AG08395 (cell line): ENCODE measurements around the gene LAMB3.
A peak's percentile ranks its signal among the peaks of the same experiment; 100 is the strongest.
"Not testable (repeated sequence)": the region's sequence is repeated elsewhere in the genome, so short reads cannot be mapped to it uniquely, and the experiment has no call there.

Experiments
- DNase-seq: peaks from one replicate; pipeline ENCODE4 v3.0.0; 2012; ENCODE audit warnings: mixed read lengths, low spot score

The LAMB3 gene

DNA sequence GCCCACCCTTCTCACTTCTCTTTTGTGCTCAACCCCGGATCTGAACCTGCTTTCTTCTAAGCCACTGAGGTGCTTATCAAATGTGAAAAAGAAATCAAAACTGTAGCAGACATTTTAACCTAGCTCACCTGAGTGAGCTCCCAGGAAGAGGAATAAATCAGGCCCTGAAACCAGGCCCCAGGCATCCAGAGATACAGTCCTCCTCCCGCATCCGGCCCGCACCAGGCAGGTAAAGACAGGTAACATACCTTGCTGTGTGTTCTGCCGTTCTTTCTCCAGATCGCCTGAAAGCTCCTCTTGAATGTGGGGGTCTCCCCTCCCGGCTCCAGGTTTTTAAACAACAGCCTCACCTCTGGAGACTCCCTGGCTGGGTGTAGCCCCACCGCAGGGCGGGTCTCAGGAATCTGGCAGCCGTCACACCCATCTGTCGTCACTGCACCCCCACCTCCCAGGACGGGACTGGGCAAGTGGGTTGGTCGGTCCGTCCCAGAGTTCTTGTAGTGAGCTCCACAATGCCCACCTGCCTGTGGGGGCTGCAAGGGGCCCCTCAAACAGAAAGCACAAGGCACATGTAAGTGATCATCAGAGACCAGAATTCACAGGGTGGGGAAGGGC is at the start of gene LAMB3:
LAMB3 (minus strand) TSS at position 305 of the 615 bp plus-strand sequence. CDS start 1,481 bp downstream, outside the sequence.
- no peak for DNase-seq

DNA sequence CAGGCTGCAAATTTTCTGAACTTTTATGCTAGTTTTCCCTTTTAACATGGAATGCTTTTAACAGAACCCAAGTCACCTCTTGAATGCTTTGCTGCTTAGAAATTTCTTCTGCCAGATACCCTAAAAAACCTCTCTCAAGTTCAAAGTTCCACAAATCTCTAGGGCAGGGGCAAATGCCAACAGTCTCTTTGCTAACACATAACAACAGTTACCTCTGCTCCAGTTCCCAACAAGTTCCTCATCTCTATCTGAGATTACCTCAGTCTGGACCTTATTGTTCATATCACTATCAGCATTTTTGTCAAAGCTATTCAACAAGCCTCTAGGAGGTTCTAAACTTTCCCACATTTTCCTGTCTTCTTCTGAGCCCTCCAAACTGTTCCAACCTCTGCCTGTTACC is 48.5 kb upstream of the LAMB3 start:
- not testable (repeated sequence) for DNase-seq

GRCh38 chr1:209697126-209697525 is 44.9 kb upstream of the LAMB3 start:
- DNase-seq = no peak

DNA sequence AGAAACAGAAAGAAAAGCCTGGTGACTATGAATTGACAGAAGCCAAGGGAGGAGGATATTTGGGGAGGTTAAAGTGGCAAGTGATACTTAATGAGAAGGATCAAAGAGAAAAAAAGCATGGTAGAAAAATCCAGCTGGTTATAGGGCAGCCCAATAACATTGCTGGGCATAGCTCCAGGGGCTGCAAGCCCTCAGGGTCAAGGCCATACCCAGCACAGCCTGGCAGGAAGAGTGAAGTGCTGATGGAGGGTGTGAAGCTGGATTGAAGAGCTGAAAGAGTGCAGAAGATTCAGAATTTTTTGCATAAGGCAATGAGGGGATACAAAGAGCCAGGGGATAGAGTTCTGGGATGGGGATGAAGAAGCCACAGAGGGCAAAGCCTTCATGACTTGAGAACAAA is 44.4 kb upstream of the LAMB3 start:
- DNase-seq = no peak

DNA sequence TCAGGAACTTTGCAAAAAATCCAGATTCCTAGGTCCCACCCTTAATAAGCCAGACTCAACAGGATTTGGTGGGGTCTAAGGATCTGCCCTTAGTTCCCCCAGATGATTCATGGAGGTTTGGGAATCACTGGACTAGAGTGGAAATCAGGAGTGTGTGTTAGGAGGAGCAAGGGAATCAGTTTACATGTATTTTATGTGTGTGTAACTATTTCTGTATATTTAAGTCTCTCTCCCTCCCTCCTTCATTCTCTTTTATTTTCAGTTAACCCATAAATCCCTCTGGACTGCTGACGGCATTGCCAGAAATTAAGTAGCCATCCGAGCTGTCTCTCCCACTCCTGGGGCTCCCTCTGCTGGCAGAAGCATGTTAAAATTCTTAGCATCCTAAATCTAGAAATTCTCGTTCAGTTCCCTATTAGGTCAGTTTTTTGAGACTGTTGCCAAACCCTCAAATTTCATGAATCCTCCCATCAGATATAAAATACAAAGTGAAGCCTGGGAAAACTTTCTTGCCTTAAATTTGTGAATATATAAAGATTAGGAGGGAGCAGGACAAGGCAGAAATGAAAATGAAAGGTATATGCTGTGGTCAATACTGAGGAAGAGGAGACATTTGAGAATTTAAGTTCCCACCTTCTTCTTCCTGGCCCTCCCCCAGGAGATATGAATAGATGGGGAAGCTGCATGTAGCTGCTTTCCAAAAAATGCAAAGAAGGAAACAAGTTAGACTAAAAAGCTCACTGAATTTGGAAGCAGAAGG is 40.7 kb upstream of the LAMB3 start:
- peak; percentile 79 for DNase-seq

DNA sequence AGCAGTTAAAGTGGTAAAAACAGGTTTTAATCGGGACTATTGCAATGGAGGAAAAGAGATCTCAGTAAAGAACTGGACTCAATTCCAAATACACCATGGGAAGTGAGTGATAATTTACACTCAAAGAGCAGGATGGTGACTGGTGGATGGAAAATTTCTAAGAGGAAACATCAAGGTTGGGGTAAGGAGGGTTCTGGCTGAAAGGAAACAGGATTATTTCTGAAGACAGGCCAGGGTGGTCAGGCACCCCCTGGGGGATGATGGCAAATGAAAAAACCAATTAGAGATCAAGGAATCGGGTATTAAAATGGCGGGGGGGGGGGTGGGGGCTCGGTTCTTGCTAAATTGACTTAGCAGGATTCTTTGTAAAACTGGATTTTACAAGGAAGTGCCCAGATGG is 40.1 kb upstream of the LAMB3 start:
- no peak for DNase-seq

DNA sequence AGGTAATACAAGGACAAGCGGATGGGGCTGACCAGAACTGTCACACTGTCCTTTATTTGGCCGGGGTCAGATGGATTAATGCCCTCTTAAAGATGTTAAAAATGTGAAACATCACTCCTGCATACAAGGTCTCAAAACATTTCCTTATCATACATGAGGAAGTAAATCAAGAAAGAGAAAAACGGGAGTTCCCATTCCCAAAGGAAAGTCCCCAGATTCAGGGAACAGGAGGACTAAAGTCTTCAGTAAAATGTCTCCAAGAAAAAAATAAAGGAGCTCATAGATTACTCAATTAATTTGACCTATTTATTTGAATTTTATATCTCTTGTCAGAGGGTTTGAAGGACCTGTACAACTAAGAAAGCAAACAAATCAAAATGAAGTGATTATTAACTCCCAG is 39.0 kb upstream of the LAMB3 start:
- no peak for DNase-seq

- DNase-seq = no peak
Measured at GRCh38 chr1:209689477-209689876, 37.3 kb upstream of the LAMB3 start.

DNA sequence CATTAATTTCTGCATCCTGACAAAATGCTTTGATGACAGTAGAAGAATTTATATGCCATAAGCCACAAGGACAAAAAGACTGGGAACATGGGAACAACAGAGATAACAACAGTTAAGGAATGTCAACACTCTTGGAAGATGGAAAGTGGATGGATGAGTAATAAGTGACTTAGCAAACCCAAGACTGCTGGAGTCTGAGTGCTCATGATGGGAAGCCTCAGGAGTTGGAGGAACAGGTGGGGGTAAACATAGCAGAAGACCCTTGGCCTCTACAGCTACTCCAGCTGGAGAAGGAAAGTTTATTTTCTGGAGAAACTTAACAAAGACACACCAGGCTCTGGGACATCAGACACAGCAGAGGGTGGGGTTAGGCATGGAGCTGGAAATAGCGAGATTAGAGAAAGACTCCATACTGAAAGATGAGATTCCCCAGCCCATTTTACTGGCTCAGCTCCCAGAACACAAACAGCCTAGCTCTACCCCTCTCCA is 36.6 kb upstream of the LAMB3 start:
- peak; percentile 26 for DNase-seq

DNA sequence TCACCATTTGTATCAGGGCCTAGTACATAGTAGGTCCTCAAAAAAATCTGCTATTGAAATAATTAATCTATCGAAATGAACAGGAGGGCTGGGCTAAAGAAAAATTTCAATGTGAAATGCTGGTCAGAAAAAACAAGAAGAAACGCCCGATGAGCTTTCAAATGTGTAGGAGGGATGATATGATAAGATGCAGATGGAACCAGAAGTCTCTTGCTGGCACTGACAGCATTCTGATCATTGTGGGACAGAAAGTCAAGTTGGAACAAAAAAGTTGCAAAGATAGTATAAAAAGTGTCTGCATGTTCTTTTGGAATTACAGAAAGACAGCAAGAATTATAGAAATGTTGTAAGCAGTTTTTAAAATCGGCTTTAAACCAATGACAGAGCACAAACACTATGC is 34.1 kb upstream of the LAMB3 start:
- no peak for DNase-seq

- DNase-seq = no peak
Measured at GRCh38 chr1:209685821-209686220, 33.6 kb upstream of the LAMB3 start.

GRCh38 chr1:209678981-209679539 is 26.8 kb upstream of the LAMB3 start:
- no peak for DNase-seq

DNA sequence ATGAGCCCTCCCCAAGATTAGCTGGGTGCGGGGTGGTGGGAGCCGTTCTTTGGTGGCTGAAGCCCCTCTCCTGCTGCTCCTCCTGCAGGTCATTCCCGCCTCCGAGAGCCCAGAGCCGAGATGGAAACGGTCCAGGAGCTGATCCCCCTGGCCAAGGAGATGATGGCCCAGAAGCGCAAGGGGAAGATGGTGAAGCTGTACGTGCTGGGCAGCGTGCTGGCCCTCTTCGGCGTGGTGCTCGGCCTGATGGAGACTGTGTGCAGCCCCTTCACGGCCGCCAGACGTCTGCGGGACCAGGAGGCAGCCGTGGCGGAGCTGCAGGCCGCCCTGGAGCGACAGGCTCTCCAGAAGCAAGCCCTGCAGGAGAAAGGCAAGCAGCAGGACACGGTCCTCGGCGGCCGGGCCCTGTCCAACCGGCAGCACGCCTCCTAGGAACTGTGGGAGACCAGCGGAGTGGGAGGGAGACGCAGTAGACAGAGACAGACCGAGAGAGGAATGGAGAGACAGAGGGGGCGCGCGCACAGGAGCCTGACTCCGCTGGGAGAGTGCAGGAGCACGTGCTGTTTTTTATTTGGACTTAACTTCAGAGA is 23.4 kb upstream of the LAMB3 start:
- peak; percentile 39 for DNase-seq

DNA sequence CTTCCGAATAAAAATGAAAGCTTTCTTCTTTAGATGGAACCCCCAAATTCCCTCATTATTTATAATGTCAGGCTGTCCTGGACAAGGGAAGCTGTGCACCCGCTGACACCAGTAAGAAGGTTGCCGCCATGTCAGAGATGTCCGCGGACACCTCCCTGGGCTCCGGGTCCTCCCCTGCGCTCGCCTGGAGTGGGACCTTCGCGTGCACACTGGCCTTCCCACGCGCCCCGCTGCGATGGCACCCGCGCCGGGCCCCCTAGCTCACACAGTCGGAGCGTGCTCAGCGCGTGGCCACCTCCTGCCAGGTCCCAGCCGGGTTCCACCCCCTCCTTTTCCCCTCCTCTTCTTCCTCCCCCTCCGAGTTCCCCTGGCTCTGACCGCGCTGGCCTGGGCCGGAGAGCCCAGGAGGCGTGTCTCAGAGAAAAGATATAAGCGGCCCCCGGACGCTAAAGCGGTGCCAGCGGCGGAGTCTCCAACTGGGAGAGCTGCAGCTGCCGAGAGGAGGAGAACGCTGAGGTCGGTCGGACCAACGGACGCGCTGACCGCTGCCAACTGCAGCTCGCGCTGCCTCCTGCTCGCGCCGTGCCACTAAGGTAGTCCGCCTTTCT is 22.8 kb upstream of the LAMB3 start, which contains the start of gene G0S2:
G0S2 (plus strand) TSS at position 456 of the 608 bp plus-strand sequence. CDS start 273 bp downstream, outside the sequence.
- peak; percentile 52 for DNase-seq

DNA sequence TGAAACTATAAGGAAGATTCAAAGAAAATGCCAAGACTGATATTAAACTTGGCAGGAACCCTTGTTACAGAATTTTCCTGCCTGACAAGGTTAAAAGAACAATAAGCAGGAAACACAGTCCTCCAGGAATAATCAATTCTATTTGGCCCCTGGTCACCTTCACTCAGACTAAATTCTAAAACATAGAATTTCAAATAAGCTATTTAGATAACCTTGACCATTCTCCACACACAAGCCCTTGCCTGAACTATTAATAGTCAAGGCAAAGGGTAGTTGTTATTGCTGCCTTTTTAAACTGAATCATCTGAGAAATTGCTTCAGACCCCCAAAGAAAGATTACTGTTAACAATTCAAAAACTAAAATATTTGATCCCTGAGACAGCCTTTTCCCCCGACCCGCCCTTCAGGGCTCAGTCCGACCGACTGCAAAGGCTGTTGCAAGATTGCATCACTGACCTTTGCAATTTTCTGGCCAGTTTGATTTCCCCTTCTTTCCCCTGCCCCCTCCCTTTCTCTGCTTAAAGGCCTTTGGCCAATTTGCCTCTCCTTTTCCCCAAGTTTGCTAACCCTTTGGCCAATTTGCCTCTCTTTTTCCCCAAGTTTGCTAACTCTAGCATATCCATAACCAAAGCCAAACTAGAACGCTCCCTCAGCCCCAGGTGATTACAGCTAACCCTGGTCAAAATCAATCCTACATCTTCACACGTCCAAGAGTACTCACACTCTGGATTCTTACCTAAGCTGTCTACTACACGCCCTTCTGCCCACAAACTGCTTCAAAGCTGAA is 21.6 kb upstream of the LAMB3 start:
- DNase-seq = no peak

DNA sequence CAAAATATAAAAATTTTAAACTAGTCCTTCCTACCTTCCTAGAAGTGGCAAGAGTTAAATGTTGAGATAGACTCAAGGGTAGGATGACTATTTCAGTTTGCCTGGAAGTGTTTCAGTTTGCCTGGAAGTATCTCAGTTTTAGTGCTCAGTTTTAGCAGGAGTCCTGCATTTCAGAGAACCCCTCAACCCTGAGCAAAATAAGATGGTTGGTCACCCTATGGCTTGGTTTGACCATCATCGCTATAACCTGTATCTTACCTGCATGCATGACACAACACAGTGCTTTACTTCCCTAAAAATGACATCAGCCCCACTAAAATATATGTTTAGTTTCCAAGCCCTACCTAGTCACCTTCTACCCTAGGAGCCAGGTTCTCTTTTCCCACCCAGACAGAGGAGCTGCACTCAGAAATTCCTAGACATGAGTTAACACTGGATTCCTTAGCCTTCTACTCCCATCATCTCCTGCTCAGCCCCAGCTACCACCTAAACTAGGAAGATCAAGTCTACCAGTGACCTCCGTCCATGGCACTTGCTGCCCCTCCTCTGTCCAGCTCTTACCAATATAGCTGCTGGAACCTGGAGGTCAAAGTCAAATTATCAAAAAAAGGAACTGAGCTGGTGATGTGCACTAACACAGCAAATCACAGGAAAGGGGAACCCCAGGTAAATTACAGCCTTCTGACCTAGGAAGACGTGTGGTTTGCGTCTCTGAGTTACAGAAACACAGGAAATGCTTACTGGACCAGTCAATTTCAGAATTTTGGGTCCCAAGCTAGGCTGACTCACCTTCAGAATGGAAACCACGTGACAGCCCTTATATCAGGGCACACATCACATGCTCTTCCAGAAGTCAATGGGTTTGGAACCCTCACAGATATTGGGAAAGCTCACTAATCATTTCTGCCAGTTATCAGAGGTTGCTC is 20.7 kb upstream of the LAMB3 start:
- no peak for DNase-seq

DNA sequence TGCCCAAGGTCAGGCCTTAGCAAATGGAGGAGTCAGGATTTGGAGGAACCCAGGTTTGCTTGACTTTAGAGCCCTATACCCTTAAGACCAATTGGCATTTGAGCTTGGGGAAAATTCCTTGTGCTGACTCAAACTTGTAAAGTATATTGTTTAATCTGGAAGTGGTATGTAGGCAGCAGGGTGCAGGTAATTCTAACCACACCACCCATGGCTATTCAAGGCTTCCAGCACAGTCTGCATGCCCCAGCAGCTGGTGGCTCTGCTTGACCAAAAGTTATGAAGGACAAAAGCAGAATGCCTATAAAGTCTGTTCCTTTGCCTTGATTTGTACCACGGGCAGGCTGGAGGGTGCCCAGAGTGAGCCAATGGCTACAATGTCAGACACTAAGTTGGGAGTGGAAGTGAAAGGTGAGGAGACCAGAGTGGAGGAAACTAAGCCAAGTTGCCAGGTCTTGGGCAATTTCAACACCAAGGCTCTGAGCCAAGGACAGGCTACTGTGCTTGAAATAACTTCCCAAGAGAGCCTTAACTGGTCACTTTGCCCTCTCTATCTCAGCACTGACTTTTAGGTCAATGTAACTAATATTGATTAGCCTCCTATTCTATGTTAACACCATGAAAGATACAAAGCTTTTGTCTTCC is 18.3 kb upstream of the LAMB3 start:
- no peak for DNase-seq

GRCh38 chr1:209667708-209668107 is 15.5 kb upstream of the LAMB3 start:
- DNase-seq = no peak

- no peak for DNase-seq
Measured at GRCh38 chr1:209667103-209667502, 14.9 kb upstream of the LAMB3 start.

DNA sequence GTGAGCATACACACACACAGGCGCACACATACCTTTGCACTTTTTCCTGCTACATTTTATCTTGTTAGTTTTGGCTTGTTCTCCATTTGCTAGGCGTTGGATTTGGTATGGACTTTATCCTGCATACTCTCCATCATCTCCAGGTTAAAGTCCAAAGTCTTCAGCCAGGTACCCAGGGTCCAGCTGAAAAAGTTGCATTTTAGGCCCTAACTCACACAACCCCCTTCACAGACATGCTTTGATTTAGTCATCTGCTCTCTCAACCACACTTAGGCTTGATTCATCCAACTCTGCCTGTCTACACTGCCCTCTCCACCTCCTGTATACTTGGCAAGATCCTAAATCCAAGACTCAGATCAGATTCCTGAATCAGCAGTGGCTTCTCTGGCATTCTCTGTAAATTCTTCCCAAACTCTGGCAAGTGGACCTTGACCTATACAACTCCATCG is 10.7 kb upstream of the LAMB3 start:
- DNase-seq = no peak
